HL-60 (cell line): ENCODE results near the gene C16orf95.

Experiments
- DNase-seq, 2 experiments: peaks; one replicate each; pipeline ENCODE4 v3.0.0-alpha.2; 2010 to 2020; ENCODE audit warnings: low read depth in 1 of 2, low spot score in 1 of 2
- H3K27ac ChIP-seq: fragments of 250-450 bp; sonication (Bioruptor Pico); replicated peaks from 2 replicates; pipeline ENCODE4 v1.5.1; 2020; ENCODE audit warnings: mild to moderate bottlenecking, moderate library complexity
- H3K27me3 ChIP-seq: fragments of 250-450 bp; sonication (Bioruptor Pico); 2 replicates; pipeline ENCODE4 v1.5.1; 2021; ENCODE audit warnings: mild to moderate bottlenecking, moderate library complexity; ENCODE audit not compliant: insufficient read depth, poor library complexity, severe bottlenecking
- H3K4me3 ChIP-seq: replicated peaks from 2 replicates; pipeline ENCODE4 v1.5.1; 2011; ENCODE audit warnings: mild to moderate bottlenecking, control low read depth, low read length; ENCODE audit not compliant: insufficient read depth
- GABPA ChIP-seq: IDR thresholded peaks from 2 replicates; pipeline ENCODE4 v1.6.1; 2012; ENCODE audit warnings: low read depth
- POLR2AphosphoS5 ChIP-seq: IDR thresholded peaks from 2 replicates; pipeline ENCODE4 v1.6.1; 2012; ENCODE audit warnings: low read depth
- SPI1 ChIP-seq: IDR thresholded peaks from 2 replicates; pipeline ENCODE4 v1.6.1; 2012; ENCODE audit warnings: low read depth, mild to moderate bottlenecking, borderline replicate concordance
- TF ChIP-seq, protein P1 (sequence below): IDR thresholded peaks from one replicate; pipeline ENCODE4 v1.5.1; 2011; ENCODE audit warnings: low read length, control low read depth, inconsistent platforms; ENCODE audit not compliant: insufficient read depth
- TF ChIP-seq, protein P2 (sequence below): IDR thresholded peaks from 2 replicates; pipeline ENCODE4 v1.6.1; 2012; ENCODE audit warnings: low read depth; ENCODE audit not compliant: insufficient replicate concordance

C16orf95 gene

DNA sequence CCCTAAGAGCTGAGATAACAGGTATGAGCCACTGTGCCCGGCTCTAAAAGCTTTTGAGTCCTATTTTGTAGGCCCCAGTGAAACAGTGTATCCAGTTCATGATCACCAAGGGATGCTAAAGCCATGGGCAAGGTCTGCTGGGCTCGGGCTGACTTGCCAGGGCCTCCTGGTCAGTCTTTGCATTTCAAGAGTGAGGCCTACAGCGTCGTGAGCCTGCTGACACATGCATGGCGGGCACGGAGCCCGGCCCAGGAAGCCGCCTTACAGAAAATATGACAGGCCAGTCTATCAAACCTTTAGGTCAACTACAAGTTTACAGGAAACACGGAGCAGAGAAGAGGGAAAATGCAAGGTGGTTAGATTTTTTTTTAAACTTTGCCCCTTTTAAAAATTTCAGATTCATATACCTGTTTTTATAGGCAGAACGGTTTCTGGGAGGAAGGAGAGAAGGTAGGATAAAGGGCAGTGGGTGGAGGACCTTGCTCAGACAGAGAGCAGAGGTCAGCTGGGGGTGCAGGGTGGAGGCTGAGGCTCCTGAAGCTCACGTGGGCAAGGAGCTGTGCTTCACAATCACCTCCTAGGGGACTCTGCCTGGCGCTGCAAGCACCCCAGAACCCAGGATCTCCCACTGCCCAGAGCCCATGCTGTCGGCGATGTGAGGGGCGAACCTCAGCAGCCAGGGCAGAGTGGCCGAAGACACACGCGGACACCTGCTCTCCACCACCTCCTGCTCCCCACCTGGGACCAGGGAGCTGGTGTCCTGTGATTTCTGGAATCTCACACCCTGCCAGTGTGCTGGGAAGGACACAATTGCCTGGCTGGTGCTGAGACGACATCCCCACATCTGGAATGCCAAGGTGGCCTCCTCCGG, 21.3 kb downstream of the C16orf95 start:
- DNase-seq, result no peak
- TF ChIP-seq, protein P1, sequence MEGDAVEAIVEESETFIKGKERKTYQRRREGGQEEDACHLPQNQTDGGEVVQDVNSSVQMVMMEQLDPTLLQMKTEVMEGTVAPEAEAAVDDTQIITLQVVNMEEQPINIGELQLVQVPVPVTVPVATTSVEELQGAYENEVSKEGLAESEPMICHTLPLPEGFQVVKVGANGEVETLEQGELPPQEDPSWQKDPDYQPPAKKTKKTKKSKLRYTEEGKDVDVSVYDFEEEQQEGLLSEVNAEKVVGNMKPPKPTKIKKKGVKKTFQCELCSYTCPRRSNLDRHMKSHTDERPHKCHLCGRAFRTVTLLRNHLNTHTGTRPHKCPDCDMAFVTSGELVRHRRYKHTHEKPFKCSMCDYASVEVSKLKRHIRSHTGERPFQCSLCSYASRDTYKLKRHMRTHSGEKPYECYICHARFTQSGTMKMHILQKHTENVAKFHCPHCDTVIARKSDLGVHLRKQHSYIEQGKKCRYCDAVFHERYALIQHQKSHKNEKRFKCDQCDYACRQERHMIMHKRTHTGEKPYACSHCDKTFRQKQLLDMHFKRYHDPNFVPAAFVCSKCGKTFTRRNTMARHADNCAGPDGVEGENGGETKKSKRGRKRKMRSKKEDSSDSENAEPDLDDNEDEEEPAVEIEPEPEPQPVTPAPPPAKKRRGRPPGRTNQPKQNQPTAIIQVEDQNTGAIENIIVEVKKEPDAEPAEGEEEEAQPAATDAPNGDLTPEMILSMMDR, result no peak
- TF ChIP-seq SPI1 (no peak), GABPA (no peak), POLR2AphosphoS5 (no peak)
- TF ChIP-seq, protein P2, sequence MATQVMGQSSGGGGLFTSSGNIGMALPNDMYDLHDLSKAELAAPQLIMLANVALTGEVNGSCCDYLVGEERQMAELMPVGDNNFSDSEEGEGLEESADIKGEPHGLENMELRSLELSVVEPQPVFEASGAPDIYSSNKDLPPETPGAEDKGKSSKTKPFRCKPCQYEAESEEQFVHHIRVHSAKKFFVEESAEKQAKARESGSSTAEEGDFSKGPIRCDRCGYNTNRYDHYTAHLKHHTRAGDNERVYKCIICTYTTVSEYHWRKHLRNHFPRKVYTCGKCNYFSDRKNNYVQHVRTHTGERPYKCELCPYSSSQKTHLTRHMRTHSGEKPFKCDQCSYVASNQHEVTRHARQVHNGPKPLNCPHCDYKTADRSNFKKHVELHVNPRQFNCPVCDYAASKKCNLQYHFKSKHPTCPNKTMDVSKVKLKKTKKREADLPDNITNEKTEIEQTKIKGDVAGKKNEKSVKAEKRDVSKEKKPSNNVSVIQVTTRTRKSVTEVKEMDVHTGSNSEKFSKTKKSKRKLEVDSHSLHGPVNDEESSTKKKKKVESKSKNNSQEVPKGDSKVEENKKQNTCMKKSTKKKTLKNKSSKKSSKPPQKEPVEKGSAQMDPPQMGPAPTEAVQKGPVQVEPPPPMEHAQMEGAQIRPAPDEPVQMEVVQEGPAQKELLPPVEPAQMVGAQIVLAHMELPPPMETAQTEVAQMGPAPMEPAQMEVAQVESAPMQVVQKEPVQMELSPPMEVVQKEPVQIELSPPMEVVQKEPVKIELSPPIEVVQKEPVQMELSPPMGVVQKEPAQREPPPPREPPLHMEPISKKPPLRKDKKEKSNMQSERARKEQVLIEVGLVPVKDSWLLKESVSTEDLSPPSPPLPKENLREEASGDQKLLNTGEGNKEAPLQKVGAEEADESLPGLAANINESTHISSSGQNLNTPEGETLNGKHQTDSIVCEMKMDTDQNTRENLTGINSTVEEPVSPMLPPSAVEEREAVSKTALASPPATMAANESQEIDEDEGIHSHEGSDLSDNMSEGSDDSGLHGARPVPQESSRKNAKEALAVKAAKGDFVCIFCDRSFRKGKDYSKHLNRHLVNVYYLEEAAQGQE, result no peak
- Histone ChIP-seq H3K4me3 (no peak overlapping the region), H3K27ac (no peak overlapping the region), H3K27me3 (no peaks in the 10 kb centered on the region)

DNA sequence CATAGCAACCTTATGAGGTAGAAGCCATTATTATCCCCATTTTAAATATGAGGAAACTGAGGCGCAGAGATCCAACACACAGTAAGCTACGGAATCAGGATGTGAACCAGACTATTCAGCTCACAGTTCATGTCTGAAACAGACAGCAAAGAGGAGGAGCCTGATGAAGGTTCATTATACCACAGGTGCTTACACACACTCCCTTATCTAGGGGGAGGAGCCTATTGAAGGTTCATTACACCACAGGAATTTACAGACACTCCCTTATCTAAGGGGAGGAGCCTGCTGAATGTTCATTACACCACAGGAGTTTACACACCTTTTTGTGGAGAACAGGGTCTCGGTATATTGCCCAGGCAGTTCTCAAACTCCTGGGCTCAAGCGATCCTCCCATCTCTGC, 21.9 kb downstream of the C16orf95 start:
- no peak for DNase-seq
- Histone ChIP-seq H3K27ac (no peak overlapping the region), H3K4me3 (no peak overlapping the region), H3K27me3 (no peaks in the 10 kb centered on the region)
- TF ChIP-seq SPI1, result no peak
- TF ChIP-seq GABPA, result no peak
- no peak for TF ChIP-seq POLR2AphosphoS5
- TF ChIP-seq, protein P2, result no peak

DNA sequence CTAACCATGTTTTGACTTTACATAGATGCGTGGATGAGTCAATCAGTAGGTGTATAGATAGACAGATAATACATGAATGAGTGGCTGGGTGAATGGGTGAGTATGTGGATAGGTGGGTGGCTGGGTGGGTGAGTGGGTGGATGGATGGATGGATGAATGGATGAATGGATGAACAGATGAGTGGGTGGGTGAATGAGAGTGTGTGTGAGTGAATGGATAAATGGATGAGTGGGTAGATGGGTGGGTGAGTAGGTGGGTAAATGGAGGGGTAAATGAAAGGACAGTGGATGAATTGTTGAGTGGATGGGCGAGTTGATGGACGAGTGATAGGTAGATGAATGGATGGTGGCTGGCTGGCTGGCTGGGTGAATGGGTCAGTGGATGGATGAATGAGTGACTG, 23.2 kb downstream of the C16orf95 start:
- no peak for DNase-seq
- no peak overlapping the region for H3K4me3 ChIP-seq
- no peaks in the 10 kb centered on the region for H3K27me3 ChIP-seq
- TF ChIP-seq POLR2AphosphoS5 (no peak), GABPA (no peak), SPI1 (no peak)
- TF ChIP-seq, protein P1, result no peak
- TF ChIP-seq, protein P2, result no peak
- no peak overlapping the region for H3K27ac ChIP-seq
